GM19193 (cell line): ENCODE data around the gene SERGEF.

ENCODE experiments used
- POLR2A ChIP-seq: IDR thresholded peaks from 4 replicates; pipeline ENCODE4 v1.6.1; 2011; ENCODE audit not compliant: insufficient read depth, insufficient read length; ENCODE audit errors: extremely low read depth

Gene SERGEF

DNA sequence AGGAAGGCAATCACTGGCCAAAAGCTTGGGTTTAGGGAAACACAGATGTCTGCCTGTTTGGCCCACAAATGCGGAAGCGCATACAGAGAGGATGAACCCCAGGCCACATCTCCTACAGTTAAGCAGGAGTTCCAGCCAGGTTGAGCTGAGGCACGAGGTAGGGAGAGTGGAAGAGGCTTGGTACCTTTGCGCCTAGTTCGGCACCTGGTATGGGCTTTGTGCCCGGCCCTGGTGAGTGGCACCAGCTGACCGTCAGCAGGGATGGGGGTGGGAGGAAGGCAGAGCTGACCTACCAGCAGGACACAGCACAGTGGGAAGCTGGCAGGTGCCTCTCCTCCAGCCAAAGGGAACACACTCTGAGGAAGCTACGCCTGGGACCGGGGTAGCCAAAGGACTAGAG lies 220.7 kb downstream of the SERGEF start:
- no peak for TF ChIP-seq POLR2A

DNA sequence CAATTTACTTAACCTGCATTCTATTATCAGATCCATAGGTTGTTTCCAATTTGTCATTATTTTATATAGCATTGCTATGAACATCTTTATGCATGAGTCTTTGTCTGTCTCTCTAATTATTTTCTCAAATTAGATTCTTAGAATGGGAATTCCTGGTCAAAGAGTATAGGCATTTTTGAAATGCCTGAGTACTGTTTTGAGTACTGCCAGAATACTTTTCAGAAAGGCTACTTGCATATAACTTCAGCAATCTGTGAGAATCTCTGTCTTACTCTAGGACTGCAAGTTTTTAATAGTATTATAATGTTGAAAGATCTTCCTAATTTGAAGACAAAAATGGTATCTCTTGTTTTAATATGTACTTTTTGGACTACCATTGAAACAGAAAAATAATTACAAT lies 221.7 kb downstream of the SERGEF start:
- TF ChIP-seq POLR2A: no peak

DNA sequence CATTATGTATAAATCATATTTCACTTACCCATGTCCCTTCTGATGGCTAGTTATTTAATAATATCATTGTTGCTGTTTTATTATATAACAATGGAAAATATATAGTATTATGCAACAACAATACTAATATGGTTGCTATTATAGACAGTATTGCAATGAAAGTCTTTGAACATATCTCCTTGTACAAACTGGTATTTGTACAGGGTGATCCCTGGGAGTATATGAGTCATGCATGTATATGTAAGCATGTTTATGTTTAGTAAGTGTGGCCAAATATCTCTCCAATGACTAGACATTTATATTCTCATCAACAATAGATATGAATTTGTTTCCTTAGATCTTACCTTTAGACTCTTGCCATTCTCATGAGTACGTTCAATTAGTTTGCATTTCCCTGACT lies 222.4 kb downstream of the SERGEF start:
- no peak for TF ChIP-seq POLR2A

GRCh38 chr11:17788084-17788483 lies 224.8 kb downstream of the SERGEF start:
- TF ChIP-seq POLR2A: no peak

DNA sequence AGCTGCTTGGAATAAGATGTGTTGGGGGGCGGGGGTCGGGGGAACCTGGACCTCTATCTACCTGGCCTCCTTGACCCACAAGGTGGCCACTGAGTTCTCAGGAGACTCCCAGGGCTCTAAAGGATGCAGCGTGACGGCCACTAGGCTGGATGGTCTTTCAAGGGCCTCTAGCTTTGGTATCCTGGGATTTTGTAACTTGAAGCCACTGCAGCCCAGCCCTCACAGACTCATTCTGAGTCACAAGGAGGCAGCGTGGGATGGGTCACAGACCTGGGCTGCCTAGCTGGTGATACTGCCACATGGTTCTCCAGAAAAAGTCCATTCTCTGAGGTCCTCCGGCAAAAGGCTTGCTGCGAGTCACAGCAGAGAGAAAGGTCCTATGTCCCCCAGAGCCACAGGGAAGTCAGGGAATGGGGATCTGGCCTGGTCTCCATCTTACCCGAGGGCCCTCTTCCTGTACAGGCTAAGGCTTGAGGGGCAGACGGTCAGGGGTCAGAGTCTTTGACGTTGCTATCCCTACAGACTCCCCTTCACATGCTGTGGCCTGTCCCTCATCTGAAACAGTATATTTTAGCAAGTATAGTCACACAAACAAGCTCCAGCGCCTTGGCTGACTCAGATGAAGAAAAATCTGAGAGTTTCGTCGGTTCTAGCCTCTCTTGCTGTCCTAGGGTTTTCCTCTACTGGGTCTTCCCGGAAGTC lies 225.9 kb downstream of the SERGEF start:
- TF ChIP-seq POLR2A: no peak

- no peak for TF ChIP-seq POLR2A
Observed at GRCh38 chr11:17783878-17784277, 229.0 kb downstream of the SERGEF start.

DNA sequence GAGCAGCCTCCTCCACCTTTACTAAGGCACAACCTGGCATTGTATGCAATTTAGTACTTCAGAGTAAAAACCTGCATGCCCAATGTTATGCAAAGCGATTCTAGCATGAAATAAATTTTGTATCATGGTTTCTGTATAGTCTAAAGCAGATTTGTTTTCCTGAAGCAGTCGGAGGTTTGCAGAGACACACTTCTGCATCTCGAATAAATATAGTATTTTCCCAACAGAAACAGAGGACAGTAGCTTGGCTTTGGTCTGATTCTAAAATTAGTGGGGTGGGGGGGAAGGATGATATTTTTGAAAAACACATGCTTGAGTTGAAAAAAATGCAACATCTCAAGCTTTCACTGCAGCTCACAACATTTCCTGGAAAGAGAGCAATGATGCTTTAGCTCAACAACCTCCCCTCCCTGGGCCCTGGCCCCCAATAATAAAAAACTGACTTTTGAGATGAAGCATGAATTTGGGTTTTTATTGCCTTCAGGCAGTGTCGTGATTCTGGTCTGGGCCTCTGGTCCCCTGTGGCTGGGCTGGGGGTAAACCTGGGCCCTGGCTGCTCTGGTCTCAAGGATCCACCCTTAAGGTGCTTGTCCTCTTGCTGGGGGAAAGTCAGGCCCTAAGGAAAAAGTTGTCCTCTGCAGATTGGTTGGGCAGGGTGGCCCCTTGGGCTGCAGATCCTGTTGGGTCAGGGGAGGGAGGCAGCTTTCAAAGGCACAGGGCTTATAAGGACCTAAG lies 230.1 kb downstream of the SERGEF start:
- TF ChIP-seq POLR2A: no peak

DNA sequence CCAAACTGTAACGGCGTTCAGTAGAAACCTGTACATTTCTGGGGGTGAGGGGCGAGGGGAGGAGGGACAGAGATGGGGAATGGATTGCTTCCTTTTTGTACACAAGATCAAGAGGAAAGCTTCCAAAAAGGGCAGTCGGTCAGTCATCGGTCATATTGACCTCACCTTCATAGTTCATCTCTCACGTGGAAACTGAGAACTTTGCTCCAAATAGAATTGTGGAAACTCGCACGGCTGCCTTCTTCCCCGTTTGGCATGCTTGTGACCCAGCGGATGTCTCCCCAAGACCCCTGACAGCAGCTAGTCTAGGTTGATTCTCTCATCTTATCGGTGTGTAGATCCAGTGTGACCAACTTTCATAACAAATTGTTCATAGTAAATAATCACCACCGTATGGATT lies 230.7 kb downstream of the SERGEF start:
- TF ChIP-seq POLR2A: no peak

DNA sequence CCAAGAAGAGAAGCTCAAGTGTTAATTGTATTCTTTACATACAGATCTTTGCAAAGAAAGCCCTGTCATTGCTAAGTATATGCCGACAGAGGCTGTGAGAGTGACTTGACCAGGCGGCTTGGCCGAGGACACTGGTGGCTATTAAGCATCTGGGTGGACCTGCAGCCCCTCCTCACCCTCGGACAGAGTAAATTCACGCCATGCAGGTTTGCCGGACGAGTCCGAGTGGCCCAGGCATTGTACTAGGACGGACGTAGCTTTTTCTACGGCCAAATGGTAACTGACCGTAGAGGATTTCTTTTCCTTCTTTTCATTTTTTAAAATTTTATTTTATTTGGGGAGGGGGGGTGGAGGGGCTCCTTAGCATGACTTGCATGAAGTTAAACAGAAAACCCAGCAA lies 231.2 kb downstream of the SERGEF start:
- no peak for TF ChIP-seq POLR2A

- TF ChIP-seq POLR2A: no peak
Observed at GRCh38 chr11:17781221-17781620, 231.6 kb downstream of the SERGEF start.

DNA sequence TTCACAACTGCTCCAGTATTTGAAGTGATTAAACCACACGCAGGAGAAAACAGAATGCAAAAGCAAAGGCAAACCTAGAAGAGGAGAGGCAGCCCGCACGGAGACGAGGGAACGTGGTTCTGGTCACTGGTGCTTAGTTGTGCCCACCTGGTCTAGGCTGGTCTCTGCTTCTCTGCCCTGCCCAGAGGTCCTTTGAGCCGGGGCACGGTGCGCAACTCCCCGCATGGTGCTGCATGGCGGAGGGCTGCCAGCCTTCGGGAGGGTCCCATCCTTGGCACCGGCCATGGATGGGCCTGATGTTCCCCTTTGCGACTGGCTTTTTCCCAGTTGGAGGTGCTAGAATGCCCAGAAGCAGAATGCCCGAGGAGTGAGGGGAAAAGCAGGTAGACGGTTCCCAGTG lies 232.2 kb downstream of the SERGEF start:
- no peak for TF ChIP-seq POLR2A

DNA sequence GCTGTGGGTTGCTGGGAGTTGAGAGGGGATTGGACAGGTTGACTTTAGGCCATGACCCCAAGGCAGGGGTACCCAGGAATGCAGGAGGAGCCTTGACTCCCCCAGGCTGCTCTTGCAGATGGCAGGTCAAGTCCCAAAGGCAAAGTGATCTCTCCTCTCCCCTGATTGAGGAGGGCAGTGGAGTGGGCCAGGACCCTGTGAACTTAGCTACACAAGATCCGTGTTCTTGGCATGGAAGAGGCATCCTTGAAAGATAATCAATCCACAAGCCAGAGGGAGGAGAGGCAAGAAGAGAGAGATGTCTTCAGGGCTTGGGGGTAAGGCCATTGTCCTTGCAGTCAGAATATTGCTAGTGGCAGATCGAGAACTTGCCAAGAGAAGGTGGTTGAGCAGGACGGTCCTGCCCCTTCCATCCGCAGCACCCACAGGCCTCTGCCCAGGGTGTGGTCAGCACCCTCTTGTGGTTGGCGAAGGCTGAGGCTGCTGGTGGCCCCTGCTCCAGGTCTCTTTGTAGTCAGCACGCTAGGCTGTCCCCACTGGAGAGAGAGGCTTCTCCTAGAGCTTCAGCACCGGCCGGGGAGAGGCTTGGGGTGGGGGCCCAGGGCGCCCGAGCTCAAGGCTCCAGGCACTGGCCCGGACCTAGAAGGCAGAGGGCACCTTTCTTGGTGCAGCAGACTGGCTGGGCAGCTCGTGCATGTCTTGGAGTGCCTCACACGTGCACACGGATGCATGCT lies 232.8 kb downstream of the SERGEF start:
- TF ChIP-seq POLR2A: no peak

DNA sequence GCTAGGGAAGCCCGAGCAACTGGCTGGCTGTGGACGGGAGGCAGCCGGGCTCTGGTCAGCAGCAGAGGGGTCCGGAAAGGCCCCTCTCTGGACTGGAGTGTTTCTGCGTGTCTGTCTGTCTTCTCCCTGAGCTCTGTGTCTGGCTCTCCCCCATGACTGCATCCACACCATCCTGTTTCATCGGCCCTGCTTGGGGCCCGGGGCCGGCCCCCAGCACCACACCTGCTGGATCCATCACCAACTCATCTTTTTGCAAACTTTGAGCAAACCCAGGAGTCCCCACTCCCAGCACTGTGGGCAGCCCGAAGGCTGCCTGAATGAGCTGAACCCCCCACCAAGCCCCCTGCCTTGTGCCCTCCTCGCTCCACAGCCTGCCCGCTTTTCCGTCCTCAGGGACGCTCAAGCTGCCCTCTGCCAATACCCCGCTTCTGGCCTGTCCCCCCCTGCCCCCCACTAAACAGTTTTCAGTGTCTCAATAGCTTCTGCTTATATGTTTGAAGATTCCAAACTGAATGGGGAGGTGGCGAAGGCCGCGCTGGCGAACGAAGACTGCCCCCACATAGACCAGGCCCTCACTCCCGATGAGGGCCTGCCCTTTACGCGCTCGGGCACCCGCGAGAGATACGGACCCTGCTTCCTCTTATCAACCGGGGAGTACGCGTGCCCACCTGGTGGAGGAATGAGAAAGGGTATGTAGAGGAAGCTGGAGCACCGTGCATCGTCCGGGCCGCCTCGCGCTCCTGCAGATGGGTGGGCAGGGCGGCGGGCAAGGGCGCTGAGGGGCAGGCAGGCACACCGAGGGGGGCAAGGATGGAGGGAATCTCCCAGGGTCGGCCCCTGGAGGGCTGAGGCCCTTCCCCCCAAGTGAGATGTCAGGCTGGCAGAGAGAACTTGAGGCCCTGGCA lies 233.6 kb downstream of the SERGEF start:
- TF ChIP-seq POLR2A: no peak

GRCh38 chr11:17778352-17778751 lies 234.5 kb downstream of the SERGEF start:
- no peak for TF ChIP-seq POLR2A

- no peak for TF ChIP-seq POLR2A
Observed at GRCh38 chr11:17777738-17778091, 235.1 kb downstream of the SERGEF start.
